GM21528 (cell line): Measurements from ENCODE around the gene FA2H.
"Not testable (repeated sequence)": the region's sequence is repeated elsewhere in the genome, so short reads cannot be mapped to it uniquely, and the experiment has no call there.

Experiments used
- ATAC-seq: cut with Tn5 transposase; IDR thresholded peaks from one replicate; pipeline ENCODE4 v1.9.1; 2021; ENCODE audit warnings: mild to moderate bottlenecking, moderate library complexity; ENCODE audit not compliant: unreplicated experiment, low FRiP score

The FA2H gene

GRCh38 chr16:74700116-74700437 is 74.5 kb downstream of the FA2H start:
- ATAC-seq: peak; percentile 32

DNA sequence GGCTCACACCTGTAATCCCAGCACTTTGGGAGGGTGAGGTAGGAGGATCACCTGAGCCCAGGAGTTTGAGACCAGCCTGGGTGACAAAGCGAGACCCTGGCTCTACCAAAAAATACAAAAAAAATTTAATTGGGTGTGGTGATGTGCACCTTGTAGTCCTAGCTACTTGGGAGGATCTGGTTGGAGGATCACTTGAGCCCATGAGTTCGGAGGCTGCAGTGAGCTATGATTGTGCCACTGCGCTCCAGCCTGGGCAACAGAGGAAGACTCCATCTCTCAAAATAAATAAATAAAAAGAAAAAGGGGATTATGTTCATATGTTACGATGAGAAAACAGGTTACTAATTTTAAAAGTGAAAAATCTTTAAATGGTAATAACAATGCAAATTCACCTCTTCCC is 75.0 kb downstream of the FA2H start:
- ATAC-seq: no peak

DNA sequence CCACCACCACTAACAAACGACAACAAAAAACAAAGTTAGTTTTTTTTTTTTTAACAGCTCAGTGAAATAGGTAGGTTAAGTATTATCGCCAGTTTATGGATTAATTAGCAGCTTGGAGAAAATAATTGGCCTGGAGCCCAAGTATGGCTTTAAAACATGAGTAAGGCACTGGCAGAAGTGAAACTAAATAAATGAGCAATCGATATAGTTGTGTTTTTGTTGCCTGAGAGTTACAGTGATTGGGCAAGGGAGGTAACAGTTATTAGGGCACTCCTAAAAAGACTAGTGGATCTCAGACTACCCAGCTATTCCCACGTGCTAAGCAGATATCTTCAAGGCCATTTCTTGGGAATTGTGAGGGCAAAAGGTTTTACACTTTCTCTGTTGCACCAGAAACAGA is 76.4 kb downstream of the FA2H start:
- ATAC-seq: no peak

DNA sequence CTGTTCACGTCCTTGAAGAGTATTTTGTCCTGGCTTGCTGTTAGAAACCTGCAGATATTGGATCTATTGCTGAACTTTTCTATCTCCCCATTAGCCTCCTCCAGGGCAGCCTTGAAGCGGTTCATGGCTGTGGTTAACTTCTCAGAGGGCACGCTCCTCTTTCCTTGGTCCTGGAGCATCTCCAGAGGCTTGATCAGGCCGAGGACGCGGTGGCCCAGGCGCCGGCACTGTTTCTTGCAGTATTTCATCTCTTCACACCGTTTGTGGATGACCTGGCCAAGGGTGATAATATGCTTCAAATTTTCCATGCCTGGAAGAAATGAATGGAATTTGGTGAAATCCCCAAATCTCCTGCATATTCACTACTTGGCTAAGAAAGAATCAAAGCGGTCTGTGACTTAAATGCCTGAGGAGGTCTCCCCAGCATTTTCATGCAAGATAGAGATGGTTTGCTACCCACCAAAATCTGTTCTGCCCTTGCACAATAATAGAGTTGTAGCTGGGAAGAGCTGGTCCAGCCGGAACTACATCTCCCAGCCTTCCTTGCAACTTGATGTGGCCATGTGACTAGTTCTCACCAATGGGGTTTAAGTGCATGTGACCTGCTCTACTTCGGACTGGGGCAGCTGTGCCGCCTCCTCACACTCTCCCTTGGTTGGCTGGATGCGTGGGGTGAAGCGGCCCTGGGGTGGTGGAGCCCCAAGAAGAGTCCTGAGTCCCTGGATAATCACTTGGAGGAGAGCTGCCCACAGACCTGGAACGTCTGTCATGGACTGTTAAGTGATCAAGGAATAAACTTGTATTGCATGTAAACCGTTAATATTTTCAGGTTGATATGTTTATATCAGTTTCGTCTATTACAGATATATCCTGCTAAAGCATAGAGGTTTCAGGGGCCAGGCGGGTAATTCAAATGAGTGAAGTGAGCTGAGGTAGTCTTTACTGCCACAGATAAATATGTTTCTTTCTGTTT is 78.9 kb downstream of the FA2H start:
- peak; percentile 67 for ATAC-seq

- no peak for ATAC-seq
These were observed 83.3 kb downstream of the FA2H start for GRCh38 chr16:74691093-74691855.

- ATAC-seq: no peak
These were observed 92.1 kb downstream of the FA2H start for GRCh38 chr16:74682556-74682955.

GRCh38 chr16:74680681-74681080 is 93.9 kb downstream of the FA2H start:
- ATAC-seq: no peak

GRCh38 chr16:74679983-74680382 is 94.6 kb downstream of the FA2H start:
- ATAC-seq: no peak

DNA sequence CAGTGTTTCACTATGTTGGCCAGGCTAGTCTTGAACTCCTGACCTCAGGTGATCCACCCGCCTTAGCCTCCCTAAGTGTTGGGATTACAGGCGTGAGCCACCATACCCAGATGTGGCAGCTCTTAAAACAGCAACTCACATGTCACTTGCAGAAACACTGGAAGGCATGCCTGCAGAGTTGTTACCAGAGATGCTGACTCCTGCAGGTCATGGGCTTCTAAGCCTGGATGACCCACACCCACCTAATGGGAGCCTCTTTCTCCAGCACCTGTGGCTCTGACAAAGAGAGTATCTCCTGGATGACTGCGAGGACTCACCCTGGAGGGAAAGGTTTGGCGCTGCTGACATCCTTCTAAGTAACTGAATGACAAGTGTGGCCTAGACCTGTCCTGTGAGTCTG is 96.8 kb downstream of the FA2H start:
- ATAC-seq: no peak

DNA sequence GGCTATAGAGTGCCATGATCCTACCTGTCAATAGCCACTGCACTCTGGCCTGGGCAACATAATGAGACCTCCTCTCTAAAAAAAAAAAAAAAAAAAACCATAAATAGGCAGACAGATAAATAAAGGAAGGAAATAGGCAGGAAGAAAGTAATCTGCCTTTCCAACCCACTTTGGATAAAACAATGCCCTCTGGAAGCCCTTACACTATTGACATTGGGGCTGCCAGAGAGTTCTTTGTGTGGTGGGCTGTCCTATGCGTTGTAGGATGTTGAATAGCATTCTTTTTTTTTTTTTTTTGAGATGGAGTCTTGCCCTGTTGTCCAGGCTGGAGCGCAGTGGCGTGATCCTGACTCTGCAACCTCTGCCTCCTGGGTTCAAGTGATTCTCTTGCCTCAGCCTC is 100.7 kb downstream of the FA2H start:
- ATAC-seq: no peak

DNA sequence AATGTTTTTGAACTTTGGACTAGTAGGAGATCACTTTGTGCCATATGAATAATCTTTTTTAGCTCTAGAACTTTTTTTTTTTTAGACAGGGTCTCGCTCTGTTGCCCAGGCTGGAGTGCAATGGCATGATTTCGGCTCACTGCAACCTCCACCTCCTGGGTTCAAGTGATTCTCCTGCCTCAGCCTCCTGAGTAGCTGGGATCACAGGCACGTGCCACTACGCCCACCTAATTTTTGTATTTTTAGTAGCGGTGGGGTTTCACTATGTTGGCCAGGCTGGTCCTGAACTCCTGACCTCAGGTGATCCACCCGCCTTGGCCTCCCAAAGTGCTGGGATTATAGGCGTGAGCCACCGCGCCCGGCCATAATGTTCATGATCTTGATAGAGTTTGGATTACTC is 105.7 kb downstream of the FA2H start:
- not testable (repeated sequence) for ATAC-seq

DNA sequence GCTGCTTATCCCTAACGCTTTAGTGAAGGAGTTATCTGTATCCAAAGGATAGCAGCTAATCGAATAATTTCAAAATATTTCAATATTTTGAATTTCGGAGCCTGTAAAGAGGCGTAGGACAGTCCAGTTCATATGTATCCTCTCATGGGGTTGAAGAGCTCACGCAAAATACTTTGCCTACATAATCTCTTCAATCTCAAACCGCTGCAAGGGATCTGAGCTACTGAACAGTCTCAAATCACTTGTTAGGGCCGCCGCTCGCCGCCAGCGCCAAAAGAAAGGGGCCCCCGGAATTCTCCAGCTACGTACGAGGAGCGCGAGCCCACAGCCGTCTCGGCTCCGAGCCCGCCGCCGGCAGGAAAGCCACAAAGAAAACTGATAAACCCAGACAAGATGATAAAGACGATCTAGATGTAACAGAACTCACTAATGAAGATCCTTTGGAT is 107.3 kb downstream of the FA2H start:
- ATAC-seq: no peak

DNA sequence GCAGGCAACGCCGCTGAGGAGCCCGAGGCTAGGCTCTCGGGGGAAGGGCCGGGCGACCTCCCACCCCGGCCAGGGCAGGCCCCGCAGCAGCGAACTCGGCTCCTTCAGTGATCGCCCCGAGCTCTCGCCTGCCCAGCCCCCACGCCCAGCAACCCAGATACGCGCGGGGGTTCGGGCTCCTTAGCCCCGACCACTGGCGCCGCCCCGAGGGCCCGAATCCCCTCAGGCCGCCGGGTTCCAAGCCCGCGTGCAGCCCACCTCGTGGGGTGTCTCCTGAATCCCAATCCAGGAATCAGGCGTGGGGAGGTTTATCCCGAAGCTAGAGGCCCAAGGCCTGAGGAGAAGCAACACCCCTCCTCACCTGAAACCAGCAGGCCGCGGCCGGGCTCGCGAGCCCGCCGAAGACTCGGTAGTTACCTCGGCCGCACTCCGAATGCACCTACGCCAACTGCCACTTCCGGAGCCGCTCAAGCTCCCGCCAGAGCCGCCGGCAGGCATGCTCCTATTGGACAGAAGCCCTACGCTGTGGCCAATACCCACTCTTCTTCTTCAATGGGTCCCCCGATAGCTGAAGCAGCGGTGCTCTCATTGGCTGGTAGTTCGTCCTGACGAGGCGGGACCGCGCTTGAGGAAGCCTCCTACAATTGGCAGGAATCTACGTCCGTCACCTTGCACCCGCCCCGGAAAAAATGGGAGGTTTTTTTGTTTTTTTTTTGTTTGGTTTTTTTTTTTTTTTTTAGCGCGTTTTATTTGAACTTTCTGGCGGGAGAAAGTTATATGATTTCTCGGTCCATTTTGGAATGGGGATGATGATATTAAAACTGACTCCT is 108.0 kb downstream of the FA2H start, which contains the start of gene RFWD3:
TSS of gene RFWD3 (minus strand) at position 453 of the 830 bp plus-strand sequence. CDS start 5,428 bp downstream, outside the sequence.
- peak; percentile 100 for ATAC-seq

DNA sequence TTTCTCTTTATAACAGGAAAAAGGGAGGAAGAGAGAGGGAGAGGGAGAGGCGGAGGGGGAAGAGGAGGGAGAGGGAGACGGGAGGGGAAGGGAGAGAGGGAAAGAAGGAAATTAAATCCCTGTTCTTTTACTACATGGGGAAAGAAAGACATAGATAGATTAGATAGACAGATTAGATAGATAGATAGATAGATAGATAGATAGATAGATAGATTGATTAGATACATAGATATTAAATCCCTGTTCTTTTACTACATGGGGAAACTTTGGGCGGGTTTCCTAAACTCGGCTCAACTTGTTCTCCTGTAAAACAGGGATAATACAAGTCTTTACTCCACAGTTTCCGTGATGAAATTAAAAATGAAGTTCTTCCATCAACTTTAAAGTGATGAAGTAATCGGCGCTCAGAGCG is 108.6 kb downstream of the FA2H start:
- no peak for ATAC-seq
